HL-60 (cell line): Measurements from ENCODE around the gene ABCG1.

ENCODE experiments used
- DNase-seq, 2 experiments: peaks; one replicate each; pipeline ENCODE4 v3.0.0-alpha.2; 2010 to 2020; ENCODE audit warnings: low read depth in 1 of 2, low spot score in 1 of 2
- H3K27ac ChIP-seq: fragments of 250-450 bp; sonication (Bioruptor Pico); replicated peaks from 2 replicates; pipeline ENCODE4 v1.5.1; 2020; ENCODE audit warnings: mild to moderate bottlenecking, moderate library complexity
- H3K27me3 ChIP-seq: fragments of 250-450 bp; sonication (Bioruptor Pico); 2 replicates; pipeline ENCODE4 v1.5.1; 2021; ENCODE audit warnings: mild to moderate bottlenecking, moderate library complexity; ENCODE audit not compliant: insufficient read depth, poor library complexity, severe bottlenecking
- H3K4me3 ChIP-seq: replicated peaks from 2 replicates; pipeline ENCODE4 v1.5.1; 2011; ENCODE audit warnings: mild to moderate bottlenecking, control low read depth, low read length; ENCODE audit not compliant: insufficient read depth
- CTCF ChIP-seq: IDR thresholded peaks from one replicate; pipeline ENCODE4 v1.5.1; 2011; ENCODE audit warnings: low read length, control low read depth, inconsistent platforms; ENCODE audit not compliant: insufficient read depth
- GABPA ChIP-seq: IDR thresholded peaks from 2 replicates; pipeline ENCODE4 v1.6.1; 2012; ENCODE audit warnings: low read depth
- POLR2AphosphoS5 ChIP-seq: IDR thresholded peaks from 2 replicates; pipeline ENCODE4 v1.6.1; 2012; ENCODE audit warnings: low read depth
- SPI1 ChIP-seq: IDR thresholded peaks from 2 replicates; pipeline ENCODE4 v1.6.1; 2012; ENCODE audit warnings: low read depth, mild to moderate bottlenecking, borderline replicate concordance
- TF ChIP-seq, protein P1 (sequence below): IDR thresholded peaks from 2 replicates; pipeline ENCODE4 v1.6.1; 2012; ENCODE audit warnings: low read depth; ENCODE audit not compliant: insufficient replicate concordance

Gene ABCG1

DNA sequence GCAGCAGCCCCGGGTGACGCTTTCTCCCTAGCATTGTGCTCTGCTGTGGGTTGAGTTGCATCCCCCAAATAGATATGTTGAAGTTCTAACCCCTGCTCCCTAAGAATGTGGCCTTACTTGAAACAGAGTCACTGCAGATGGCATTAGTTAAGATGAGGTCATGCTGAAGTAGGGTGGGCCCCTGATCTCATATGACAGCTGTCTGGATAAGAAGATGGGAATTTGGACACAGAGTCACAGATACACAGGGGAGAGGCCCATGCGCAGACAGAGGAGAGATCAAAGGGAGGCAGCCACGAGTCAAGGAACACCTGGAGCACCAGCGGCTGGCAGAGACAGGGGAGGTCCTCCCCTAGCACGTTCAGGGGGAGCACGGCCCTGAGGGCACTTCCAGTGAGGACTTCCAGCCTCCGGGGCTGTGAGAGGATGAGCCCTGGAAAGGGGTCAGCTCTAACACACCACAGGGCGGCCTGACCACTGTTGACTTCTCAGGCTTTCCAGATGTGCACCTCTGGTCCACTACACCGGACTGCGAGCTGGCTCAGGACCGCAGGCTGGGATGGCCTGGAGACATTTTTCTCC is 46.4 kb downstream of the ABCG1 start:
- DNase-seq = no peak
- Histone ChIP-seq H3K4me3 (no peak overlapping the region), H3K27ac (no peak overlapping the region), H3K27me3 (no peaks in the 10 kb centered on the region)
- TF ChIP-seq GABPA (no peak), SPI1 (no peak), POLR2AphosphoS5 (no peak), CTCF (no peak)
- TF ChIP-seq, protein P1, sequence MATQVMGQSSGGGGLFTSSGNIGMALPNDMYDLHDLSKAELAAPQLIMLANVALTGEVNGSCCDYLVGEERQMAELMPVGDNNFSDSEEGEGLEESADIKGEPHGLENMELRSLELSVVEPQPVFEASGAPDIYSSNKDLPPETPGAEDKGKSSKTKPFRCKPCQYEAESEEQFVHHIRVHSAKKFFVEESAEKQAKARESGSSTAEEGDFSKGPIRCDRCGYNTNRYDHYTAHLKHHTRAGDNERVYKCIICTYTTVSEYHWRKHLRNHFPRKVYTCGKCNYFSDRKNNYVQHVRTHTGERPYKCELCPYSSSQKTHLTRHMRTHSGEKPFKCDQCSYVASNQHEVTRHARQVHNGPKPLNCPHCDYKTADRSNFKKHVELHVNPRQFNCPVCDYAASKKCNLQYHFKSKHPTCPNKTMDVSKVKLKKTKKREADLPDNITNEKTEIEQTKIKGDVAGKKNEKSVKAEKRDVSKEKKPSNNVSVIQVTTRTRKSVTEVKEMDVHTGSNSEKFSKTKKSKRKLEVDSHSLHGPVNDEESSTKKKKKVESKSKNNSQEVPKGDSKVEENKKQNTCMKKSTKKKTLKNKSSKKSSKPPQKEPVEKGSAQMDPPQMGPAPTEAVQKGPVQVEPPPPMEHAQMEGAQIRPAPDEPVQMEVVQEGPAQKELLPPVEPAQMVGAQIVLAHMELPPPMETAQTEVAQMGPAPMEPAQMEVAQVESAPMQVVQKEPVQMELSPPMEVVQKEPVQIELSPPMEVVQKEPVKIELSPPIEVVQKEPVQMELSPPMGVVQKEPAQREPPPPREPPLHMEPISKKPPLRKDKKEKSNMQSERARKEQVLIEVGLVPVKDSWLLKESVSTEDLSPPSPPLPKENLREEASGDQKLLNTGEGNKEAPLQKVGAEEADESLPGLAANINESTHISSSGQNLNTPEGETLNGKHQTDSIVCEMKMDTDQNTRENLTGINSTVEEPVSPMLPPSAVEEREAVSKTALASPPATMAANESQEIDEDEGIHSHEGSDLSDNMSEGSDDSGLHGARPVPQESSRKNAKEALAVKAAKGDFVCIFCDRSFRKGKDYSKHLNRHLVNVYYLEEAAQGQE = no peak

DNA sequence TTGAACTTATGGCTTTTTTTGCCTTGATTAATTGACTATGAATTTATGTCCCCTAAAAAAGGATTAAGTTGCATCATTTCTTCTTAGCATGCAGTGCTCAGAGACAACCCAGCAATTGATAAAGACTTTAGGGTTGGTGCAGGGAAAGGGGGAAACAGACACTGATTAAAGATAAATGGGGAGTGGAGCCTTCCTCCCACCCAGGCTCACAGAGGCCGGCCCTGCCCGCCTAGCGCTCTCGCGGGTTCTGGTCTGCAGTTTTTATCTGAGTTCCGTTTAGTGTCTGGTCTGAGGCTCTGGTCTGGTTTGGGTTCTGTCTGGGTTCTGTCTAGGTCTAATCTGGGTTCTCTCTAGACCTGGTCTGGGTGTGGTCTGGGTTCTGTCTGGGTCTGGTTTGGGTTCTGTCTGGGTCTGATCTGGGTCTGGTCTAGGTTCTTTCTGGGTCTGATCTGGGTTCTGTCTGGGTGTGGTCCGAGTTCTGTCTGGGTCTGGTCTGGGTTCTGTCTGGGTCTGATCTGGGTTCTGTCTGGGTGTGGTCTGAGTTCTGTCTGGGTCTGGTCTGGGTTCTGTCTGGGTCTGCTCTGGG is 48.1 kb downstream of the ABCG1 start:
- no peak for TF ChIP-seq POLR2AphosphoS5
- TF ChIP-seq SPI1 = no peak
- TF ChIP-seq CTCF = no peak
- TF ChIP-seq GABPA = no peak
- TF ChIP-seq, protein P1 = no peak
- no peak for DNase-seq
- H3K4me3 ChIP-seq = no peak overlapping the region
- no peaks in the 10 kb centered on the region for H3K27me3 ChIP-seq
- H3K27ac ChIP-seq = no peak overlapping the region

DNA sequence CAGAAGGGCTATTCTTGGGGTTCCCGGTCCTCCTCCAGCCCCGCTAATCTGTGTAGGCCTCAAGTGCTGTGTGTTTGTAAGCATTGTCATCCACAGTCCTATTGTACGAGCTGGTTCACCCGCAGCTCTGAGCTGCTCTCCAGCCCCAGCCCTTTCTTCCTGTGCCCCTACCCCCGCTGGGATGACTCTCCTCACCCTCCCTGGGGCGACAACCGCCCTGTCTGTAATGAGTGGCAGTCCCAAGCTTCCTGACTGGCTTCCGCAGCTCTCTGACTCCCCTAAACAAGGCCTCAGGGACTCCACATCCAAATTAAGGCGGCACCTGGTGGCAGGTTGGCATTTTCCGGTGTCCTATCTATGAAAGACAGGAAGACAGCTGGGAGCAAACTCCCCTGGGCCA is 50.4 kb downstream of the ABCG1 start:
- no peak for DNase-seq
- Histone ChIP-seq H3K27ac (no peak overlapping the region), H3K4me3 (no peak overlapping the region), H3K27me3 (no peaks in the 10 kb centered on the region)
- TF ChIP-seq, protein P1 = no peak
- no peak for TF ChIP-seq POLR2AphosphoS5
- no peak for TF ChIP-seq GABPA
- TF ChIP-seq CTCF = no peak
- TF ChIP-seq SPI1 = no peak
